ENCODE results near the gene C7orf33.

The C7orf33 gene

GRCh38 chr7:148561099-148561498 lies 29.5 kb upstream of the C7orf33 start:
- TF ChIP-seq, protein P1, sequence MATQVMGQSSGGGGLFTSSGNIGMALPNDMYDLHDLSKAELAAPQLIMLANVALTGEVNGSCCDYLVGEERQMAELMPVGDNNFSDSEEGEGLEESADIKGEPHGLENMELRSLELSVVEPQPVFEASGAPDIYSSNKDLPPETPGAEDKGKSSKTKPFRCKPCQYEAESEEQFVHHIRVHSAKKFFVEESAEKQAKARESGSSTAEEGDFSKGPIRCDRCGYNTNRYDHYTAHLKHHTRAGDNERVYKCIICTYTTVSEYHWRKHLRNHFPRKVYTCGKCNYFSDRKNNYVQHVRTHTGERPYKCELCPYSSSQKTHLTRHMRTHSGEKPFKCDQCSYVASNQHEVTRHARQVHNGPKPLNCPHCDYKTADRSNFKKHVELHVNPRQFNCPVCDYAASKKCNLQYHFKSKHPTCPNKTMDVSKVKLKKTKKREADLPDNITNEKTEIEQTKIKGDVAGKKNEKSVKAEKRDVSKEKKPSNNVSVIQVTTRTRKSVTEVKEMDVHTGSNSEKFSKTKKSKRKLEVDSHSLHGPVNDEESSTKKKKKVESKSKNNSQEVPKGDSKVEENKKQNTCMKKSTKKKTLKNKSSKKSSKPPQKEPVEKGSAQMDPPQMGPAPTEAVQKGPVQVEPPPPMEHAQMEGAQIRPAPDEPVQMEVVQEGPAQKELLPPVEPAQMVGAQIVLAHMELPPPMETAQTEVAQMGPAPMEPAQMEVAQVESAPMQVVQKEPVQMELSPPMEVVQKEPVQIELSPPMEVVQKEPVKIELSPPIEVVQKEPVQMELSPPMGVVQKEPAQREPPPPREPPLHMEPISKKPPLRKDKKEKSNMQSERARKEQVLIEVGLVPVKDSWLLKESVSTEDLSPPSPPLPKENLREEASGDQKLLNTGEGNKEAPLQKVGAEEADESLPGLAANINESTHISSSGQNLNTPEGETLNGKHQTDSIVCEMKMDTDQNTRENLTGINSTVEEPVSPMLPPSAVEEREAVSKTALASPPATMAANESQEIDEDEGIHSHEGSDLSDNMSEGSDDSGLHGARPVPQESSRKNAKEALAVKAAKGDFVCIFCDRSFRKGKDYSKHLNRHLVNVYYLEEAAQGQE (IDR thresholded peaks at IDR 0.05; ENCODE audit: insufficient read depth in 1 of 2, low read depth in 2 of 2, low read length in 2 of 2) = no peak
- TF ChIP-seq FOXP2 (optimal IDR thresholded peaks at IDR 0.05; ENCODE audit: borderline replicate concordance, extremely low read depth, extremely low read length, insufficient read depth) = no peak
- TF ChIP-seq SIN3A (IDR thresholded peaks at IDR 0.05; ENCODE audit: borderline replicate concordance, insufficient read depth, low read length) = no peak
- no peak for TF ChIP-seq POLR2AphosphoS5 (IDR thresholded peaks at IDR 0.05; ENCODE audit: low read depth, low read length)
- TF ChIP-seq TAF1 (IDR thresholded peaks at IDR 0.05; ENCODE audit: borderline replicate concordance, insufficient read depth, low read length) = no peak

DNA sequence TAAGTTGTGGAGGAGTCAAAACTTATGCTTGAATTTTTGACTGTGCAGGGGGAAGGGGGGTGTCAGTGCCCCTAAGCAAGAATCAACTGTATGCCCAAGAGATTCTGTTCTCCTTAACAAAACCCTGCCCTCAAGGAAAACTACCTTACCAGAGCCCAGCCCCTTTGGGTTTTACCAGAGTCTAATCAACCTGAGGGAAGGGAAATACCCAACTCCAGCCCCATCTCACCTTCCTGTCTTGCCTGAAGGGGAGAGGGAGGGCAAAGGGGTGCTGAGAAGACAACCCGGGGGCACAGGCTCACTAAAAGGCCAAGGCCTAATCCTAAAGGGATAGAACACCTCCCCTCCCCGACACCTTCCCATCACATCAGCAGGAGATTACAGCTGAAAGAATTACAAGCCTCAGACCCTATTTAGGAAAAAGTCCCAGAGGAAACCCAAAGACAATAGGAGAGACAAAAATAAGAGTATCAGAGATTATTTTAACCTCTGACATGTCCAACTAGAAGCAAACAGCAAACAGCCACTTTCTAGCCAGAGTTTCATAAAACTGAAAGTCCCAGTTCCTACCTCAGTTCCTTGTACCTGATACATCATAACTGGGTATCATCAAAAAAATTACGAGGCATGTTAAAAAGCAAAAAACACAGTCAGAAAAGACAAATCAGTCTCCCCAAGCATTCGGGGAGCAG lies 26.8 kb upstream of the C7orf33 start:
- TF ChIP-seq TAF1 (IDR thresholded peaks at IDR 0.05; ENCODE audit: borderline replicate concordance, insufficient read depth, low read length) = no peak
- no peak for TF ChIP-seq POLR2AphosphoS5 (IDR thresholded peaks at IDR 0.05; ENCODE audit: low read depth, low read length)
- TF ChIP-seq, protein P1 (IDR thresholded peaks at IDR 0.05; ENCODE audit: insufficient read depth in 1 of 2, low read depth in 2 of 2, low read length in 2 of 2) = no peak
- no peak for TF ChIP-seq FOXP2 (optimal IDR thresholded peaks at IDR 0.05; ENCODE audit: borderline replicate concordance, extremely low read depth, extremely low read length, insufficient read depth)
- no peak for TF ChIP-seq SIN3A (IDR thresholded peaks at IDR 0.05; ENCODE audit: borderline replicate concordance, insufficient read depth, low read length)

DNA sequence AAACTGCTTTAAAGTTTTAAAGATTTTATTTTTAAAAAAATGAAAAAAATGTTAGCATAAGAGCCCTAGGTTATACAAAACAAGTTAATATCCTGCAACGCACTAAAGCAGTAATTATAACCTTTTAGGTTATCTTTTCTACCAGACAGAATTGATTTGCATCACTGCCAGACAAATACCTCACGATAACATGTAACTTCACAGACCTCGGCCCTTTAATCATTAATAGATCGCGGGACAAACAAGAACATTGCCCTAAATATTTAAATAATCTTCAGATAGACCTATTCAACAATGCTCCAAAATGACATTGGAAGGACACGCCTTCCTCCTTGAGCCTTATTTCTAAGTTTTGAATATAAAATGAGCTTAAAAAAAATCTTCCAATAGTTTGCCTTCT lies 23.8 kb upstream of the C7orf33 start:
- TF ChIP-seq, protein P1 (IDR thresholded peaks at IDR 0.05; ENCODE audit: insufficient read depth in 1 of 2, low read depth in 2 of 2, low read length in 2 of 2) = no peak
- no peak for TF ChIP-seq FOXP2 (optimal IDR thresholded peaks at IDR 0.05; ENCODE audit: borderline replicate concordance, extremely low read depth, extremely low read length, insufficient read depth)
- TF ChIP-seq TAF1 (IDR thresholded peaks at IDR 0.05; ENCODE audit: borderline replicate concordance, insufficient read depth, low read length) = no peak
- no peak for TF ChIP-seq POLR2AphosphoS5 (IDR thresholded peaks at IDR 0.05; ENCODE audit: low read depth, low read length)
- no peak for TF ChIP-seq SIN3A (IDR thresholded peaks at IDR 0.05; ENCODE audit: borderline replicate concordance, insufficient read depth, low read length)

DNA sequence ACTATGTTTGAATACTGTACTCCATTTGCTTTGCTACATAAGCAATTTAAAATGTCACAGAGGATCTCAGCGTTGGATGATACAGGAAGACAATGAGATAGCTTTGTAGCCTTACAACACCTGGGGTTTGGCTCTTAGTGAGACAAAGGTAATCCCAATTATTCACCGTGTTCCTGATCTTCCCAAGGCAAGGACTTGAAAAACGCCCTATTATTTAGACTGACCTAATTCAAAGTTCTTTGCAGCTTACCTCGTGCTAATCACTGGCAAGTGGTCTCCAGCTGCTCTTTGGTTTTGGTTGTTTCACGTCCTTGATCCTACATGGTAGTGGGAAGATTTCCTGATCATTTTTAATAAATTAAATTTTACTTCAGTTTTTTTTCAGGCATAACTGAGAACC lies 23.0 kb upstream of the C7orf33 start:
- no peak for TF ChIP-seq SIN3A (IDR thresholded peaks at IDR 0.05; ENCODE audit: borderline replicate concordance, insufficient read depth, low read length)
- TF ChIP-seq, protein P1 (IDR thresholded peaks at IDR 0.05; ENCODE audit: insufficient read depth in 1 of 2, low read depth in 2 of 2, low read length in 2 of 2) = no peak
- no peak for TF ChIP-seq POLR2AphosphoS5 (IDR thresholded peaks at IDR 0.05; ENCODE audit: low read depth, low read length)
- TF ChIP-seq TAF1 (IDR thresholded peaks at IDR 0.05; ENCODE audit: borderline replicate concordance, insufficient read depth, low read length) = no peak
- no peak for TF ChIP-seq FOXP2 (optimal IDR thresholded peaks at IDR 0.05; ENCODE audit: borderline replicate concordance, extremely low read depth, extremely low read length, insufficient read depth)
